HFF-Myc (cell line): ENCODE measurements around the gene CHD3.

Experiments used
- DNase-seq: peaks from one replicate; pipeline ENCODE4 v3.0.0-alpha.2; 2011; ENCODE audit warnings: low read depth; ENCODE audit errors: extremely low read depth
- H3K4me3 ChIP-seq: replicated peaks from 2 replicates; pipeline ENCODE4 v1.5.1; 2011; ENCODE audit warnings: low read depth, mild to moderate bottlenecking, control low read depth, low read length
- CTCF ChIP-seq: IDR thresholded peaks from 2 replicates; pipeline ENCODE4 v1.5.1; 2012; ENCODE audit warnings: mild to moderate bottlenecking, low read depth, low read length, control low read depth; ENCODE audit errors: missing control alignments

The CHD3 gene

GRCh38 chr17:7883781-7884386 lies 4.7 kb upstream of the CHD3 start:
- DNase-seq, result no peak
- peak overlapping the region; percentile 45 for H3K4me3 ChIP-seq
- TF ChIP-seq CTCF, result no peak

GRCh38 chr17:7884581-7885366 lies 3.8 kb upstream of the CHD3 start:
- no peak for DNase-seq
- peak overlapping the region; percentile 78 for H3K4me3 ChIP-seq
- no peak for TF ChIP-seq CTCF

- DNase-seq, result no peak
- TF ChIP-seq CTCF, result no peak
- H3K4me3 ChIP-seq, result peak overlapping the region; percentile 78
These were observed 3.0 kb upstream of the CHD3 start for GRCh38 chr17:7885367-7886226.

- peak overlapping the region; percentile 78 for H3K4me3 ChIP-seq
- no peak for DNase-seq
These were observed 2.2 kb upstream of the CHD3 start for GRCh38 chr17:7886227-7887037.

GRCh38 chr17:7887038-7887481 lies 1.5 kb upstream of the CHD3 start:
- H3K4me3 ChIP-seq, result peak overlapping the region; percentile 78
- no peak for TF ChIP-seq CTCF
- DNase-seq, result no peak

More at GRCh38 chr17:7886227-7887037, 2.2 kb upstream of the CHD3 start:
- TF ChIP-seq CTCF, result no peak

- TF ChIP-seq CTCF, result no peak
- peak; percentile 95 for DNase-seq
- H3K4me3 ChIP-seq, result peak overlapping the region; percentile 78
These were observed 956 bp upstream of the CHD3 start for GRCh38 chr17:7887482-7888183.
